GM12801 (cell line): ENCODE measurements around the gene ZC3H6.

Experiments used
- TF ChIP-seq, protein P1 (sequence below): IDR thresholded peaks from one replicate; pipeline ENCODE4 v1.5.1; 2011; ENCODE audit warnings: control low read depth; ENCODE audit not compliant: insufficient read length; ENCODE audit errors: extremely low read depth

The ZC3H6 gene, protein sequence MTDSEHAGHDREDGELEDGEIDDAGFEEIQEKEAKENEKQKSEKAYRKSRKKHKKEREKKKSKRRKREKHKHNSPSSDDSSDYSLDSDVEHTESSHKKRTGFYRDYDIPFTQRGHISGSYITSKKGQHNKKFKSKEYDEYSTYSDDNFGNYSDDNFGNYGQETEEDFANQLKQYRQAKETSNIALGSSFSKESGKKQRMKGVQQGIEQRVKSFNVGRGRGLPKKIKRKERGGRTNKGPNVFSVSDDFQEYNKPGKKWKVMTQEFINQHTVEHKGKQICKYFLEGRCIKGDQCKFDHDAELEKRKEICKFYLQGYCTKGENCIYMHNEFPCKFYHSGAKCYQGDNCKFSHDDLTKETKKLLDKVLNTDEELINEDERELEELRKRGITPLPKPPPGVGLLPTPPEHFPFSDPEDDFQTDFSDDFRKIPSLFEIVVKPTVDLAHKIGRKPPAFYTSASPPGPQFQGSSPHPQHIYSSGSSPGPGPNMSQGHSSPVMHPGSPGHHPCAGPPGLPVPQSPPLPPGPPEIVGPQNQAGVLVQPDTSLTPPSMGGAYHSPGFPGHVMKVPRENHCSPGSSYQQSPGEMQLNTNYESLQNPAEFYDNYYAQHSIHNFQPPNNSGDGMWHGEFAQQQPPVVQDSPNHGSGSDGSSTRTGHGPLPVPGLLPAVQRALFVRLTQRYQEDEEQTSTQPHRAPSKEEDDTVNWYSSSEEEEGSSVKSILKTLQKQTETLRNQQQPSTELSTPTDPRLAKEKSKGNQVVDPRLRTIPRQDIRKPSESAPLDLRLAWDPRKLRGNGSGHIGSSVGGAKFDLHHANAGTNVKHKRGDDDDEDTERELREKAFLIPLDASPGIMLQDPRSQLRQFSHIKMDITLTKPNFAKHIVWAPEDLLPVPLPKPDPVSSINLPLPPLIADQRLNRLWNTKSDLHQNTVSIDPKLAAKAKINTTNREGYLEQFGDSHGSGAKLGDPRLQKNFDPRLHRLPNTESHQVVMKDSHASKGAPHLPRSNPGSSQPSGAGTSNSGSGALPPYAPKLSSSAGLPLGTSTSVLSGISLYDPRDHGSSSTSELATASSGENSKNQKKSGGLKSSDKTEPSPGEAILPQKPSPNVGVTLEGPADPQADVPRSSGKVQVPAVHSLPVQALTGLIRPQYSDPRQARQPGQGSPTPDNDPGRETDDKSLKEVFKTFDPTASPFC

DNA sequence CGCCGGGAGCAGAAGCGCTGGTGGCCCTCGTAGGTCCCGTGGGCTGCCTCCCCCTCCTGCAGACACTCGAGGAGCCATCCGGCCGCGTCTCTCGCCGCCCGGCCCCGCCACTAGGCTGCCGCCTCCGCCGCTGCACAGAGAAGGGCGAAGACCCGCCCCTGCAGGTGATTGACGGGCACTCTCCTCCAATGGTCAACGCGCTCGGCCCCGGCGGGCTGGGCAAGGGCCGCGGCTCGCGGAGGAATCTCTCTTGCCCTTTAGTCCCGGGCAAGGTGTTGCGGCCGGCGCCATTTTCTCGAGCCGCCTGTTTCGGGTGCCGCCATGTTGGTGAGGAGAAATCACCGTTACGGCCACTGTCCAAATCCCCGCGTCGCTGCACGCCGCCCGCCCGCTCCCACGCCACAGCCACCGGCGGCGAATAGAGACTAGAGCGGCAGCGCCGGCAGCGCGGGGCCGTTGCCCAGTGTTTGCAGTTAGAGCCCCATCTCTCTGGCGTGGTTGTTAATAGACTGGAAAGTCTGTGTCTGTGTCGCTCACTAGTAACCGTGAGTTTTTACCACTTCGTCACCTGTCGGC, at the start of gene ZC3H6:
Gene ZC3H6 (plus strand): TSS at position 287 of the 576 bp plus-strand sequence. CDS start 398 bp downstream, outside the sequence.
- TF ChIP-seq, protein P1, sequence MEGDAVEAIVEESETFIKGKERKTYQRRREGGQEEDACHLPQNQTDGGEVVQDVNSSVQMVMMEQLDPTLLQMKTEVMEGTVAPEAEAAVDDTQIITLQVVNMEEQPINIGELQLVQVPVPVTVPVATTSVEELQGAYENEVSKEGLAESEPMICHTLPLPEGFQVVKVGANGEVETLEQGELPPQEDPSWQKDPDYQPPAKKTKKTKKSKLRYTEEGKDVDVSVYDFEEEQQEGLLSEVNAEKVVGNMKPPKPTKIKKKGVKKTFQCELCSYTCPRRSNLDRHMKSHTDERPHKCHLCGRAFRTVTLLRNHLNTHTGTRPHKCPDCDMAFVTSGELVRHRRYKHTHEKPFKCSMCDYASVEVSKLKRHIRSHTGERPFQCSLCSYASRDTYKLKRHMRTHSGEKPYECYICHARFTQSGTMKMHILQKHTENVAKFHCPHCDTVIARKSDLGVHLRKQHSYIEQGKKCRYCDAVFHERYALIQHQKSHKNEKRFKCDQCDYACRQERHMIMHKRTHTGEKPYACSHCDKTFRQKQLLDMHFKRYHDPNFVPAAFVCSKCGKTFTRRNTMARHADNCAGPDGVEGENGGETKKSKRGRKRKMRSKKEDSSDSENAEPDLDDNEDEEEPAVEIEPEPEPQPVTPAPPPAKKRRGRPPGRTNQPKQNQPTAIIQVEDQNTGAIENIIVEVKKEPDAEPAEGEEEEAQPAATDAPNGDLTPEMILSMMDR: no peak

DNA sequence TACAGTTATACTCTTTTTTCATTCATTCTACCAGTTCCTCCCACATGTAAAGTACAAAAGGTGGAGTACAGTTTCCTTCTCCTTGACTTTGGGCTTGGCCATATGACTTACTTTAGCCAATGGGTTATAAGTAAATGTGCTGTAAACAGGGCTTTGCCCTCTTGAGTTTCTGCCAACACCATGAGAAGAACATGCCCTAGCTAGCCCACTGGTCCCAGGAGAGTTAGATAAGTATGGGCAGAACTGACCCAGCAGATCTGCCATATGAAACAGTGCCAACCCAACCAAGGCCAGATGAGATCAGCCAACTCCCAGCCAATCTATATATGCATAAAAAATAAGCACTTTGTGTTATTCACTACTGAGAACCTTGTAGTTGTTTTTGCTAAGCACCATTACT, 46.0 kb upstream of the ZC3H6 start:
- TF ChIP-seq, protein P1: no peak

DNA sequence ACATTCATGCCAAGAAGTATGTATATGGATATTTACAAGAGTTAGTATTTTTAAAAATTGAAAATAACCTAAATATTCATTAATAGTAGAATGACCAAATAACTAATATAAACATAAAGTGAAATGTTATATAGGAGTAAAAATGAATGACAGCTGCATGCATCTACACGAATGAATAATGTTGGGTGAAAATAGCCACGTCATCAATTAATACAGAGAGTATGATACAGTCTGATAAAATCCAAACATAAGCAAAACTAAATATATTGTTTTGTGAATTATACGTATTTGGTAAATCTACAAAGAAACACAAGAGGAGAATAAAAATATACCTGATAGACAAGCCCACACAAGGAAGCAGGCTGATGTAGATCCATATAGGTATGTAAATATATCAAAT, 45.0 kb upstream of the ZC3H6 start:
- TF ChIP-seq, protein P1: no peak

DNA sequence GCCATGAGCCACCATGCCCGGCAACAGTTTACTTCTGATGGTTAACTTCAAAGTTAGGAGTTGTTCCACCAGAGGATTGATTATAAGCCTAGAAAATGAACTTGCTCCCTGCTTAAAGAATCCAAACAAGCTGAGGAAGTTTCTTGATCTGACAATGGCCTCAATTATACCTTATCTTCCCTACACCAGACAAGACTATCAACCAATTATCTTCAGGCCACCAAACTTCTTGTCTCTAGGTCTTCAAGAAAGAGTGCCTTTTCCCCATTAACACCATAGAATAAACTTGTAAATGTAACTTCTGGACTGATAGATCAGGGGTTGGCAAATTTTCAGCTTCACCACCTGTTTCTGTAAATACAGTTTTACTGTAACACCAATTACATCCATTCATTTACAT, 35.5 kb upstream of the ZC3H6 start:
- TF ChIP-seq, protein P1: no peak

DNA sequence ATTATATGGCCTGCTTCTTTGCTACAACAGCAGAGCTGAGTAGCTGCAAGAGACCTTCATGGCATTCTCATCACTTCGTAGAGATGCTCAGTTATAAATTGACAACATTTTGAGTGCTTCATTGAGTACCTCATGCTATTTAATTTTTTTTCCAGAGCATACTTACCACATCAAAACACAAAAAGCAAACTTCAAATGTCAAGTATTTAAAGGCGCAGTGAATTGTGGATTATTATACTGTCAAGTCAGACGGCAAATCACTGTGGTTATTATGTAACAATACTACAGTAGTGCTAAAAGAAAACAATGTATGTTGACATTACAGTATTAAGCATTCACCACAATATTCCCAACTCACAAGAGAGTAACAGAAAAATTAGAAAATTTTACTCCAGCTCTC, 33.0 kb upstream of the ZC3H6 start:
- TF ChIP-seq, protein P1: no peak

DNA sequence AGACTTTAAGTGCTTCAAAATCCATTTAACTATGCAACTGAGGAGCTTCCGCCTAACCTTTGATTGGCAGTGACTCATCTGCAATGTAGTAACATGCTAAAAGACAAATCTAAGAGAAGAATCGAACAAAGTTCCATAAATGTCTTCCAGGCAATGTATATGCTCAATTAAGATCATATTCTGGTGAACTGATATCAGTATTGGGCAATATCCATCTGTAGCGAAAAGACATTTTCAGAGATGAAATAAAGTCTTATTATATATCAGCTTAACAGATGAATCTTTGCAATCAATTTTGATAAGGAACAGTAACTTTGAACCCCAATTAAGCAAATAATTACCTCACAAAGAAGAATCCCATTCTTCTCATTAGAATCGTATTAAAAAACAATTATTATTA, 32.2 kb upstream of the ZC3H6 start:
- TF ChIP-seq, protein P1: no peak
